Fibroblast of peridontal ligament (primary cell): ENCODE measurements around the gene MREG.
A peak's percentile ranks its signal among the peaks of the same experiment; 100 is the strongest.

Experiments used
- DNase-seq: peaks from one replicate; pipeline ENCODE4 v3.0.0-alpha.2; 2010; ENCODE audit errors: extremely low read depth

The MREG gene

GRCh38 chr2:215918901-215919599, 94.3 kb downstream of the MREG start:
- DNase-seq, result no peak

GRCh38 chr2:215917953-215918620, 95.3 kb downstream of the MREG start:
- DNase-seq, result peak; percentile 71

GRCh38 chr2:215915441-215915840, 97.9 kb downstream of the MREG start:
- DNase-seq, result no peak

GRCh38 chr2:215914777-215915165, 98.6 kb downstream of the MREG start:
- no peak for DNase-seq

GRCh38 chr2:215914054-215914776, 99.1 kb downstream of the MREG start:
- no peak for DNase-seq

GRCh38 chr2:215912299-215912842, 101.0 kb downstream of the MREG start:
- DNase-seq, result no peak

- no peak for DNase-seq
Measured at GRCh38 chr2:215911301-215912085, 101.9 kb downstream of the MREG start.

- DNase-seq, result no peak
Measured at GRCh38 chr2:215910180-215910579, 103.2 kb downstream of the MREG start.

GRCh38 chr2:215907147-215907546, 106.2 kb downstream of the MREG start:
- no peak for DNase-seq

- no peak for DNase-seq
Measured at GRCh38 chr2:215906458-215906857, 106.9 kb downstream of the MREG start.

- no peak for DNase-seq
Measured at GRCh38 chr2:215905691-215906090, 107.7 kb downstream of the MREG start.

GRCh38 chr2:215904101-215904500, 109.2 kb downstream of the MREG start:
- peak; percentile 70 for DNase-seq

- peak; percentile 27 for DNase-seq
Measured at GRCh38 chr2:215903203-215903602, 110.1 kb downstream of the MREG start.

- DNase-seq, result no peak
Measured at GRCh38 chr2:215901796-215902195, 111.6 kb downstream of the MREG start.

GRCh38 chr2:215900843-215901242, 112.5 kb downstream of the MREG start:
- no peak for DNase-seq

- DNase-seq, result peak; percentile 90
Measured at GRCh38 chr2:215900203-215900611, 113.1 kb downstream of the MREG start.

- peak; percentile 99 for DNase-seq
Measured at GRCh38 chr2:215899141-215900074, 113.9 kb downstream of the MREG start.

GRCh38 chr2:215898363-215898762, 115.0 kb downstream of the MREG start:
- DNase-seq, result peak; percentile 54

GRCh38 chr2:215896921-215897320, 116.4 kb downstream of the MREG start:
- DNase-seq, result no peak

- no peak for DNase-seq
Measured at GRCh38 chr2:215895330-215895729, 118.0 kb downstream of the MREG start.
